Body of pancreas (tissue), 4 donors: ENCODE results near the gene PARP16. TPM values are rescaled to one million over a fixed set of nuclear protein-coding genes. Genes with fewer than 3 reads are reported as not detected.

Source experiments
- ATAC-seq: fragments of 150-250 bp; one replicate; pipeline ENCODE4 v1.9.1; 2016
- DNase-seq, 4 donors: peaks; one replicate each; pipeline ENCODE4 v3.0.0-alpha.2; 2019
- H3K27ac ChIP-seq, 4 donors: fragments of 200-600 bp; sonication (generic); 1 replicate in 3 of 4; 2 replicates in 1 of 4; pipeline versions ENCODE4 v1.5.1 to v1.6.1; 2016 to 2019; ENCODE audit warnings: mild to moderate bottlenecking in 1 of 4, mixed read lengths in 1 of 4, moderate library complexity in 1 of 4
- H3K27me3 ChIP-seq, 2 donors: fragments of 200-600 bp; sonication (generic); one replicate each; pipeline ENCODE4 v1.6.0; 2016; ENCODE audit warnings: mild to moderate bottlenecking in 1 of 2
- H3K36me3 ChIP-seq, 2 donors: fragments of 200-600 bp; sonication (generic); replicated peaks in 1 of 2; 2 replicates each; pipeline ENCODE4 v1.5.1; 2016; ENCODE audit warnings: low read depth in 2 of 2; ENCODE audit not compliant: insufficient read depth in 1 of 2
- H3K4me1 ChIP-seq: fragments of 200-600 bp; sonication (generic); one replicate; pipeline ENCODE4 v1.6.0; 2016
- H3K4me3 ChIP-seq, 2 donors: fragments of 200-600 bp; sonication (generic); 1 replicate in 1 of 2; 2 replicates in 1 of 2; pipeline ENCODE4 v1.5.1; 2016 to 2019
- H3K9me3 ChIP-seq, 3 donors: fragments of 200-600 bp; sonication (generic); 1 replicate in 2 of 3; 2 replicates in 1 of 3; pipeline ENCODE4 v1.5.1; 2016
- POLR2A ChIP-seq, 3 donors: fragments of 450-650 bp; IDR thresholded peaks; one replicate each; pipeline ENCODE4 v1.6.1; 2016; ENCODE audit warnings: antibody characterized with exemption in 3 of 3, mild to moderate bottlenecking in 2 of 3
- WGBS, 2 donors: methylation state at CpG; one replicate each; pipeline ENCODE4 v1.1.5; 2017; 5-methylcytosine and 5-hydroxymethylcytosine counted together
- intact Hi-C: fragments of 100-400 bp; cut with DNase I; formaldehyde crosslinking; loops from one replicate; pipeline ENCODE4 v1.15.1; 2023
- total RNA-seq, 2 donors: library from RNA; depleted of rRNA; stranded (reverse); fragments of >200 nt; gene quantifications; one replicate each; pipeline ENCODE4 v1.1.0, GENCODE V29; 2016
- TF ChIP-seq, protein P1 (sequence below), 7 experiments: fragments of 450-650 bp in 4 of 7; fragments of 200-600 bp in 3 of 7; sonication (generic) in 3 of 7; IDR thresholded peaks; one replicate each; pipeline ENCODE4 v1.5.1; 2016 to 2019; ENCODE audit warnings: antibody characterized with exemption in 7 of 7

Gene PARP16
- total RNA-seq, 2 donors from 2014 or later, result 5.2 to 17.5 TPM

DNA sequence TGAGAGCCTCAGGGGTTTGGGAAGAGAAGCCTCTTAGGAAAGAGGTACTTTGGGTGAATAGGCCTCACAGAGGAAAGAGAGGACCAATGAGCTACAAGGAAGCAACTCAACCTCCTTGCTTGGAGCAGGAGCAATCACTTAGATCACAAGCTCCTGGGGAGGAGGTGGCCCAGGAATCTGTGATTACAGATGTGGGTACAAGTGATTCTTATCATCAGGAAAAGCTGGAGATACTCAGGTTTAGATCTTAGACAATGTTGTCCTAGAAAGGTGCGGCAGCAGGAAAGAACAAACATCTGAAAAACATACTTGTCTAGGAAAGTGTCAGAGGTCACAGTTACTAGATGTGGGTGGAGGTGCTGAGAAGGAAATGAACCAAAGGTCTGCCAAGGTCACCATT, 8.2 kb downstream of the PARP16 start:
- intact Hi-C loops, result loop anchor here (10.0 kb wide), 1 partner anchor 224 kb away; no protein-coding TSS in a partner anchor
- 54 to 65% methylated on average over 1 of the region's 1 CpG for WGBS, 2 donors
- H3K4me1 ChIP-seq, result no peaks in the 10 kb centered on the region
- H3K27ac ChIP-seq, result no peak overlapping the region
- DNase-seq, result no peak
- H3K27me3 ChIP-seq, result no peaks in the 10 kb centered on the region
- ATAC-seq, result no peak
- H3K36me3 ChIP-seq, result no peaks in the 10 kb centered on the region
- H3K4me3 ChIP-seq, result no peak overlapping the region
- H3K9me3 ChIP-seq, result no peaks in the 10 kb centered on the region
- TF ChIP-seq, protein P1, sequence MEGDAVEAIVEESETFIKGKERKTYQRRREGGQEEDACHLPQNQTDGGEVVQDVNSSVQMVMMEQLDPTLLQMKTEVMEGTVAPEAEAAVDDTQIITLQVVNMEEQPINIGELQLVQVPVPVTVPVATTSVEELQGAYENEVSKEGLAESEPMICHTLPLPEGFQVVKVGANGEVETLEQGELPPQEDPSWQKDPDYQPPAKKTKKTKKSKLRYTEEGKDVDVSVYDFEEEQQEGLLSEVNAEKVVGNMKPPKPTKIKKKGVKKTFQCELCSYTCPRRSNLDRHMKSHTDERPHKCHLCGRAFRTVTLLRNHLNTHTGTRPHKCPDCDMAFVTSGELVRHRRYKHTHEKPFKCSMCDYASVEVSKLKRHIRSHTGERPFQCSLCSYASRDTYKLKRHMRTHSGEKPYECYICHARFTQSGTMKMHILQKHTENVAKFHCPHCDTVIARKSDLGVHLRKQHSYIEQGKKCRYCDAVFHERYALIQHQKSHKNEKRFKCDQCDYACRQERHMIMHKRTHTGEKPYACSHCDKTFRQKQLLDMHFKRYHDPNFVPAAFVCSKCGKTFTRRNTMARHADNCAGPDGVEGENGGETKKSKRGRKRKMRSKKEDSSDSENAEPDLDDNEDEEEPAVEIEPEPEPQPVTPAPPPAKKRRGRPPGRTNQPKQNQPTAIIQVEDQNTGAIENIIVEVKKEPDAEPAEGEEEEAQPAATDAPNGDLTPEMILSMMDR (IDR thresholded peaks at IDR 0.05), result no peak
- no peak for TF ChIP-seq POLR2A (IDR thresholded peaks at IDR 0.05)

DNA sequence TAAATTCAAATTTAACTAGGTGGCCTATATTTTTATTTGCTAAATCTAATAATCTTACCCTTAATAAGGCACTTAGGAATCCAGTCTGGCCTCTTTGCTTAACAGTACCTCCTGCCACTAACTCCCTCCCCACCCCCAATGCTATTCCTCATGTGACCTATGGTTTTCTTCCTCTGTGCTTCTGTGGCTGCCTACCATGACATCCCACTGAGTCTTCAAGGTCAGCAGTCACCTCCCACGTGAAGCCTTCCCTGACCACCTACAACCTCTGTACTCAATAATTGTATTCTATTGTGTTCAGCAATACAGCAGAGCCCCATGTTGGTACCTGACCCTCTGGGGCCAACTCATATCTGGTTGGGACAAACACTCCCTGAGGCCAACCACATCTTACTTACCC, 9.7 kb downstream of the PARP16 start:
- Histone ChIP-seq H3K27ac (no peak overlapping the region), H3K4me3 (no peak overlapping the region), H3K36me3 (no peaks in the 10 kb centered on the region), H3K4me1 (no peaks in the 10 kb centered on the region), H3K27me3 (no peaks in the 10 kb centered on the region), H3K9me3 (no peaks in the 10 kb centered on the region)
- TF ChIP-seq POLR2A (IDR thresholded peaks at IDR 0.05), result no peak
- TF ChIP-seq, protein P1 (IDR thresholded peaks at IDR 0.05), result no peak
- 47 to 52% methylated on average over 1 of the region's 1 CpG for WGBS, 2 donors
- ATAC-seq, result no peak
- intact Hi-C loops, result loop anchor here (10.0 kb wide), 1 partner anchor 222 kb away; no protein-coding TSS in a partner anchor
- DNase-seq, result no peak

DNA sequence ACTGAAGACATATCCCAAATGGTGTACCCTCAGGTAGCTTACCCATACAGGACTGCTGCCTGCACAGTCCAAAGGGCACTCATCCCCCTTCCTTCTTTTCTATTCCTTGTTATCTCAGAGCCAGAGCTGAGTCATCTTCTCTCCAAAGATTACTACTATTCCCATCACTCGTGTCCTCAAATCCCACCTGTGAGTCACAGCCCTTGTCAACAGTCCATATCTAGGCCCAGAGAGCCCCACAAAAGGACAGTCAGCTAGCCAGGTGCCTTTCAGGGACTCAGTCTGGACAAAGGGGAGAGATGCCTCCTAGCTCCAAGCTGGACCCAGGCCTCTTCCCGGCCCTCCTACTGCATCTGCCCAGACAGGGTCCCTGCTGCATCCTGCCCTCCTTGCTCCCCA, 11.0 kb downstream of the PARP16 start:
- Histone ChIP-seq H3K27ac (no peak overlapping the region), H3K9me3 (no peaks in the 10 kb centered on the region), H3K4me1 (peaks cover 1% of the 10 kb centered on the region), H3K4me3 (no peak overlapping the region), H3K36me3 (no peaks in the 10 kb centered on the region), H3K27me3 (no peaks in the 10 kb centered on the region)
- ATAC-seq, result no peak
- no peak for DNase-seq
- WGBS, 2 donors, result 55 to 61% methylated on average over 2 of the region's 2 CpGs
- TF ChIP-seq, protein P1 (IDR thresholded peaks at IDR 0.05), result no peak
- no peak for TF ChIP-seq POLR2A (IDR thresholded peaks at IDR 0.05)
- intact Hi-C loops, result loop anchor here (10.0 kb wide), 1 partner anchor 221 kb away; no protein-coding TSS in a partner anchor

GRCh38 chr15:65275104-65275727, 11.5 kb downstream of the PARP16 start:
- no peak overlapping the region for H3K27ac ChIP-seq
- no peak for TF ChIP-seq POLR2A (IDR thresholded peaks at IDR 0.05)
- TF ChIP-seq, protein P1 (IDR thresholded peaks at IDR 0.05), result no peak
- H3K4me1 ChIP-seq, result peaks cover 4% of the 10 kb centered on the region
- DNase-seq, result no peak
- WGBS, 2 donors, result 69 to 73% methylated on average over 4 of the region's 4 CpGs
- H3K4me3 ChIP-seq, result no peak overlapping the region
- intact Hi-C loops, result loop anchor here (10.0 kb wide), 1 partner anchor 220 kb away; no protein-coding TSS in a partner anchor
- H3K9me3 ChIP-seq, result no peaks in the 10 kb centered on the region
- H3K27me3 ChIP-seq, result no peaks in the 10 kb centered on the region
- no peak for ATAC-seq
- no peaks in the 10 kb centered on the region for H3K36me3 ChIP-seq
